Transverse colon (tissue), 4 donors: ENCODE data around the gene HSPA1A. TPM values are rescaled to one million over a fixed set of nuclear protein-coding genes. Genes with fewer than 3 reads are reported as not detected.
"Not testable (repeated sequence)": the region's sequence is repeated elsewhere in the genome, so short reads cannot be mapped to it uniquely, and the experiment has no call there.

Experiments used
- DNase-seq: peaks from one replicate; pipeline ENCODE4 v3.0.0-alpha.2; 2019
- H3K27ac ChIP-seq, 4 donors: fragments of 200-600 bp; sonication (generic); 2 replicates each; pipeline ENCODE4 v1.5.1; 2016 to 2018; ENCODE audit warnings: inconsistent platforms in 4 of 4
- H3K27me3 ChIP-seq: fragments of 200-600 bp; sonication (generic); 2 replicates; pipeline ENCODE4 v1.5.1; 2017; ENCODE audit warnings: inconsistent platforms
- H3K36me3 ChIP-seq, 4 donors: fragments of 200-600 bp; sonication (generic); 2 replicates each; pipeline ENCODE4 v1.5.1; 2017 to 2019; ENCODE audit warnings: inconsistent platforms in 4 of 4
- H3K4me1 ChIP-seq, 4 donors: fragments of 200-600 bp; sonication (generic); 2 replicates each; pipeline ENCODE4 v1.5.1; 2017 to 2020; ENCODE audit warnings: inconsistent platforms in 4 of 4
- H3K4me3 ChIP-seq, 4 donors: fragments of 200-600 bp; sonication (generic); 1 replicate in 1 of 4; 2 replicates in 3 of 4; pipeline versions ENCODE4 v1.5.1 to v1.6.1; 2017 to 2019; ENCODE audit warnings: inconsistent platforms in 4 of 4
- H3K9me3 ChIP-seq, 2 donors: fragments of 200-600 bp; sonication (generic); 2 replicates each; pipeline ENCODE4 v1.5.1; 2017 to 2019; ENCODE audit warnings: inconsistent platforms in 2 of 2
- EP300 ChIP-seq: sonication (generic); formaldehyde crosslinking; IDR thresholded peaks from one replicate; pipeline ENCODE4 v1.6.1; 2017; ENCODE audit warnings: antibody characterized with exemption, low read depth
- POLR2A ChIP-seq: fragments of 450-650 bp; IDR thresholded peaks from one replicate; pipeline ENCODE4 v1.6.1; 2016; ENCODE audit warnings: antibody characterized with exemption, mild to moderate bottlenecking, moderate library complexity
- POLR2AphosphoS5 ChIP-seq, 3 donors: sonication (generic); formaldehyde crosslinking; IDR thresholded peaks; one replicate each; pipeline ENCODE4 v1.6.1; 2016; ENCODE audit warnings: antibody characterized with exemption in 3 of 3
- WGBS, 2 donors: methylation state at CpG; one replicate each; pipeline ENCODE4 v1.1.5; 2018; ENCODE audit warnings: low coverage in 1 of 2; 5-methylcytosine and 5-hydroxymethylcytosine counted together
- in situ Hi-C, 4 donors: fragments of 200-750 bp; cut with MboI; loops; one replicate each; pipeline versions ENCODE4 v1.15.0 to v1.15.1; 2017; ENCODE audit warnings: low sequenced_read_pairs in 3 of 4, low pct_ligation_motif_present in 1 of 4, low pct_unique_long_range_greater_than_20kb in 1 of 4
- intact Hi-C: fragments of 100-400 bp; cut with DNase I; formaldehyde crosslinking; loops from one replicate; pipeline ENCODE4 v1.15.1; 2023; ENCODE audit warnings: low total_unique reads
- total RNA-seq, 4 donors: library from RNA; depleted of rRNA; stranded (reverse); fragments of >200 nt; gene quantifications; one replicate each; pipeline ENCODE4 v1.1.0, GENCODE V29; 2016
- TF ChIP-seq, protein P1 (sequence below), 5 experiments: fragments of 200-600 bp in 3 of 5; fragments of 450-650 bp in 2 of 5; sonication (generic) in 3 of 5; IDR thresholded peaks; 1 replicate in 2 of 5; 2 replicates in 3 of 5; pipeline ENCODE4 v1.5.1; 2016 to 2017; ENCODE audit warnings: antibody characterized with exemption in 5 of 5, inconsistent platforms in 3 of 5, mild to moderate bottlenecking in 2 of 5, moderate library complexity in 1 of 5

The HSPA1A gene
- total RNA-seq, 4 donors from 2014 or later: 192 to 247 (median 221) TPM

- TF ChIP-seq, protein P1, sequence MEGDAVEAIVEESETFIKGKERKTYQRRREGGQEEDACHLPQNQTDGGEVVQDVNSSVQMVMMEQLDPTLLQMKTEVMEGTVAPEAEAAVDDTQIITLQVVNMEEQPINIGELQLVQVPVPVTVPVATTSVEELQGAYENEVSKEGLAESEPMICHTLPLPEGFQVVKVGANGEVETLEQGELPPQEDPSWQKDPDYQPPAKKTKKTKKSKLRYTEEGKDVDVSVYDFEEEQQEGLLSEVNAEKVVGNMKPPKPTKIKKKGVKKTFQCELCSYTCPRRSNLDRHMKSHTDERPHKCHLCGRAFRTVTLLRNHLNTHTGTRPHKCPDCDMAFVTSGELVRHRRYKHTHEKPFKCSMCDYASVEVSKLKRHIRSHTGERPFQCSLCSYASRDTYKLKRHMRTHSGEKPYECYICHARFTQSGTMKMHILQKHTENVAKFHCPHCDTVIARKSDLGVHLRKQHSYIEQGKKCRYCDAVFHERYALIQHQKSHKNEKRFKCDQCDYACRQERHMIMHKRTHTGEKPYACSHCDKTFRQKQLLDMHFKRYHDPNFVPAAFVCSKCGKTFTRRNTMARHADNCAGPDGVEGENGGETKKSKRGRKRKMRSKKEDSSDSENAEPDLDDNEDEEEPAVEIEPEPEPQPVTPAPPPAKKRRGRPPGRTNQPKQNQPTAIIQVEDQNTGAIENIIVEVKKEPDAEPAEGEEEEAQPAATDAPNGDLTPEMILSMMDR (IDR thresholded peaks at IDR 0.05): no peak
- TF ChIP-seq POLR2AphosphoS5 (IDR thresholded peaks at IDR 0.05) (no peak), EP300 (no peak), POLR2A (no peak)
- Histone ChIP-seq H3K36me3 (peaks cover 0 to 36% (median 18%) of the 10 kb centered on the region in 4 donors), H3K9me3 (no peaks in the 10 kb centered on the region), H3K27me3 (no peaks in the 10 kb centered on the region), H3K27ac (no peak overlapping the region), H3K4me3 (no peak overlapping the region), H3K4me1 (peaks cover 10 to 45% (median 37%) of the 10 kb centered on the region in 4 donors)
- intact Hi-C loops: loop anchor here (10.0 kb wide), 1 partner anchor 154 kb away; the partner anchor contains the start of gene LY6G5C
- in situ Hi-C loops: no loop called here
- WGBS, 2 donors: 97 to 100% methylated on average over 1 to 3 of the region's 3 CpGs
- DNase-seq: no peak
Measured at GRCh38 chr6:31838968-31839367, 23.6 kb downstream of the HSPA1A start.

DNA sequence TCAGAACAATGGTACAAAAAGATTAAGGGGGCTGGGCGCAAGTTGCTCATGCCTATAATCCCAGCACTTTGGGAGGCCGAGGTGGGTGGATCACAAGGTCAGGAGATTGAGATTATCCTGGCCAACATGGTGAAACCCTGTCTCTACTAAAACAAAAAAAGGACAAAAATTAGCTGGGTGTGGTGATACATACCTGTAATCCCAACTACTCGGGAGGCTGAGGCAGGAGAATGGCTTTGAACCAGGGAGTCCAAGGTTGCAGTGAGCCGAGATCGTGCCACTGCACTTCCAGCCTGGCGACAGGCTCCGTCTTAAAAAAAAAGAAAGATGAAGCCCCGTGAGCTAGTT is 24.4 kb downstream of the HSPA1A start:
- DNase-seq, in situ Hi-C loops, H3K4me3 ChIP-seq, H3K27ac ChIP-seq, H3K9me3 ChIP-seq, H3K27me3 ChIP-seq: not testable (repeated sequence)
- WGBS, 2 donors: 88 to 90% methylated on average over 5 to 8 of the region's 8 CpGs
- peaks cover 0 to 36% (median 18%) of the 10 kb centered on the region in 4 donors for H3K36me3 ChIP-seq
- peaks cover 9 to 42% (median 34%) of the 10 kb centered on the region in 4 donors for H3K4me1 ChIP-seq
- intact Hi-C loops: loop anchor here (10.0 kb wide), 1 partner anchor 155 kb away; the partner anchor contains the start of gene LY6G5C

GRCh38 chr6:31842053-31842452 is 26.7 kb downstream of the HSPA1A start:
- Histone ChIP-seq H3K9me3 (no peaks in the 10 kb centered on the region), H3K27ac (no peak overlapping the region), H3K36me3 (peaks cover 0 to 36% (median 18%) of the 10 kb centered on the region in 4 donors), H3K4me1 (peaks cover 4 to 24% (median 18%) of the 10 kb centered on the region in 4 donors), H3K4me3 (no peak overlapping the region), H3K27me3 (no peaks in the 10 kb centered on the region)
- 75% methylated on average over 9 of the region's 9 CpGs; no CpG with 5 or more reads in 1 of the 2 donors for WGBS, 2 donors
- in situ Hi-C loops: no loop called here
- TF ChIP-seq POLR2A (no peak), EP300 (no peak), POLR2AphosphoS5 (IDR thresholded peaks at IDR 0.05) (no peak)
- TF ChIP-seq, protein P1 (IDR thresholded peaks at IDR 0.05): no peak
- no peak for DNase-seq
- intact Hi-C loops: no loop called here

DNA sequence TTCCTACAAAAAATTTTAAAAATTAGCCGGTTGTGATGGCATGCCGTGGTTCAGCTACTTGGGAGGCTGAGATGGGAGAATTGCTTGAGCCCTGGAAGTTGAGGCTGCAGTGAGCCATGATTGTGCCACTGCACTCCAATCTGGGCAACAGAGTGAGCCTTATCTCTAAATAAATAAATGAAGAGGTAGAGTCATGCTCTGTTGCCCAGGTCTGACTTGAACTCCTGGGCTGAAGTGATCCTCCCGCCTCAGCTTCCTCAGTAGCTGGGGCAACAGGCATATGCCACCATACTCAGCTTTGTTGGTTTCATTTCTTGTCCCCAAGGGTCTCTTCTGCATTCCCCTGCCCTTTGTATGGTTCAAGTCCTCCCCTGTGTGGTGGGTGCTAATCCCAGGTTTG is 29.2 kb downstream of the HSPA1A start:
- 90% methylated on average over 3 of the region's 3 CpGs; no CpG with 5 or more reads in 1 of the 2 donors for WGBS, 2 donors
- intact Hi-C loops: no loop called here
- peaks cover 0 to 19% (median 8%) of the 10 kb centered on the region in 4 donors for H3K36me3 ChIP-seq

More for the DNA sequence above, 29.2 kb downstream of the HSPA1A start:
- no peak for DNase-seq
- H3K27me3 ChIP-seq: no peaks in the 10 kb centered on the region
- no peaks in the 10 kb centered on the region for H3K9me3 ChIP-seq
- H3K27ac ChIP-seq: no peak overlapping the region
- in situ Hi-C loops: no loop called here
- TF ChIP-seq, protein P1 (IDR thresholded peaks at IDR 0.05): no peak
- no peaks in the 10 kb centered on the region for H3K4me1 ChIP-seq
- H3K4me3 ChIP-seq: no peak overlapping the region
